Dedifferentiated amniotic fluid mesenchymal stem cell (primary cell): Measurements from ENCODE around the gene SOAT2.
"Not testable (repeated sequence)": the region's sequence is repeated elsewhere in the genome, so short reads cannot be mapped to it uniquely, and the experiment has no call there.

Source experiments
- DNase-seq: peaks from one replicate; pipeline ENCODE4 v3.0.0-alpha.2; 2016; ENCODE audit errors: extremely low spot score

Gene SOAT2

DNA sequence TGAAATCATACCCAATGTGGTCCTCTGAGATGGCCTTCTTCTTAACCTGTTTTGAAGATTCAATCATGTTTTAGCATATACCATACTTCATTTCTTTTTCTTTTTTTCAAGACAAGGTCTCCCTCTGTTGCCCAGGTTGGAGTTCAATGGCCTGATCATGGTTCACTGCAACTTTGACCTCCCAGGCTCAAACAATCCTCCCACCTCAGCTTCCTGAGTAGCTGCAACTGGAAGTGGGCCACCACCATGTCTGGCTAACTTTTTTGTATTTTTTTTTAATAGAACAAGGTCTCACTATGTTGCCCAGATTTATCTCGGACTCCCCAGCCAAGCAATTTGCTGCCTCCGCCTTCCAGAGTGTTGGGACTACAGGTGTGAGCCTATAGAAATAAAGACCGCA is 30.4 kb downstream of the SOAT2 start:
- DNase-seq: no peak

DNA sequence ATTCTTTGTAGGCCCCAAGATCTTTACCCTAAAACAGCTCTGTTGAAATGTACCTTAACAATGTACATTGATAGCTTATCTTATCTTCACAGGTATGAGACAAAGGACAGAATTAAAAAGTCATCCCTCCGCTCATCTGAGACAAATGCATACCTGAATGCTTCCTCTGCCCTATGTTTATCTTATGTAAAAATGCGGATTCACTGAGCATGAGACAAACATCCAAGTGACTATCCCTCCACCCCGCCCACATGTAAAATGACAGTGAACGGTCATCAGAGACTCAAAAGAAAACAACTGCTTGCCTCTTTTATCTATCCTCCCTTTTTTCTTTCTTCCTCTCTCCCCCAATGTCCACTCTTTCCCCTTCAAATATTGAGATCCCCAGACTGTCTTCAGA is 40.1 kb downstream of the SOAT2 start:
- no peak for DNase-seq

DNA sequence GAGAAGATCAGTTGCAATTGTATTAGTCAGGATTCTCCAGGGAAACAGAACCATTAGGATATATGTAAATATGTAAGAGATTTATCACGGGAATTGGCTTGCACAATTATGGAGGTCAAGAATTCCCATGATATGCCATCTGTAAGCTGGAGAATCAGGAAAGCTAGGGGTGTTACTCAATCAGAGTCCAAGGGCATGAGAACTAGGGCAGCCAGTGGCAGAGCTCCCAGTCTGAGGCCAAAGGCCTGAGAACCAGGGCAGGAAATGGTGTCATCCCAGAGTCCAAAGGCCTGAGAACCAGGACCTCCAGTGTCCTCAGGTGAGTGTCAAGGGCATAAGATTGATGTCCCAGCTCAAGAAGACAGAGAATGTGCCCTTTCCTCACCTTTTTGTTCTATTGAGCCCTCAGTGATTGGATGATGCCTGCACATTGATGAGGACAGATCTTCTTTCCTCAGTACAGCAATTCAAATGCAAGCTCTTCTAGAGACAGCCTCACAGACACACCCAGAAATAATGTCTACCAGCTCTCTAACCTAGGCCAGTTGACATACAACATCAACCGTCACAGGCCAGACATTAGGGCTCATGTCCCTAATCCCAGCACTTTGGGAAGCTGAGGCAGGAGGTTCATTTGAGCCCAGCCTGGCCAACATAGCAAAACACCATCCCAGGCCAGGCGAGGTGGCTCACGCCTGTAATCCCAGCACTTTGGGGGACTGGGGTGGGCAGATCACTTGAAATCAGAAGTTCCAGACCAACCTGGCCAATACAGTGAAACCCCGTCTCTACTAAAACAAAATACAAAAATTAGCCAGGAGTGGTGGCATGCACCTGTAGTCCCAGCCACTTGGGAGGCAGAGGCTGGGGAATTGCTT is 42.3 kb downstream of the SOAT2 start:
- no peak for DNase-seq

DNA sequence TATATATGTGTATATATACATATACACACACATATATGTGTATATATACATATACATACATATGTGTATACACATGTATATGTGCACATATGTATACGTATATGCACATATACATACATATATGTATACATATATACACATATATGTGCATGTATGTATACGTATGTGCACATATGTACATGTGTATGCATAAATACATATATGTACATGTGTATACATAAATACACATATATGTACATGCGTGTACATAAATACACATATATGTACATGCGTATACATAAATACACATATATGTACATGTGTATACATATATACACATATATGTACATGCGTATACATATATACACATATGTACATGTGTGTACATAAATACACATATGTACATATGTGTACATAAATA is 43.9 kb downstream of the SOAT2 start:
- DNase-seq: no peak

DNA sequence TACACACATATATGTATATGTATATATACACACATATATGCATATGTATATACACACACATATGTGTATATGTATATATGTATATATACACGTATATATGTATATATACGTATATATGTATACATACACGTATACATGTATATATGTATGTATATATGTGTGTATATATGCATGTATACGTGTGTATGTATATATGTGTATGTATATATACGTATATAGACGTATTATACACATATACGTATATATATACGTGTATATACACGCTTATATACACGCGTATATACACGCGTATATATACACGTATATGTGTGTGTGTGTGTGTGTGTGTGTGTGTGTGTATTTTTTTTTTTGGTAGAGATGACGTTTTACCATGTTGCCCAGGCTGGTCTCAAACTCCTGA is 44.4 kb downstream of the SOAT2 start:
- DNase-seq: no peak

DNA sequence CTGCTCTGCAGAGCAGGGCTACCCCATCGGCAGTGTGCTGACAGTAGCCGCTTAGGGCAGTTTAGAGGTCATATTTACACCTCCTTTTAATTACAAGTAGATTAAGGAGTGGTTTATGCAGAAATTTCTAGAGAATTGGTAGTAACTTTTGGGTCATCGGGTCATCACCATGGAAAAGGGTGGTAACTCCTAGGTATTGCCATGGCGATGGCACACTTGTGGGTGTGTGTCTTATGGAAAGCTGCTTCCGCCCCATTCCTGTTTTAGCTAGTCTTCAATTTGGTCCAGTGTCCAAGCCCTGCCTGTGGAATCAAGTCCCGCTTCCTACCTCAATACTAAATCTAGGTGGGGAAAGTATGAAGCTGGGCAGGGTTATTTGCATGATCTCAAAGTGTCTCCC is 47.8 kb downstream of the SOAT2 start:
- no peak for DNase-seq

DNA sequence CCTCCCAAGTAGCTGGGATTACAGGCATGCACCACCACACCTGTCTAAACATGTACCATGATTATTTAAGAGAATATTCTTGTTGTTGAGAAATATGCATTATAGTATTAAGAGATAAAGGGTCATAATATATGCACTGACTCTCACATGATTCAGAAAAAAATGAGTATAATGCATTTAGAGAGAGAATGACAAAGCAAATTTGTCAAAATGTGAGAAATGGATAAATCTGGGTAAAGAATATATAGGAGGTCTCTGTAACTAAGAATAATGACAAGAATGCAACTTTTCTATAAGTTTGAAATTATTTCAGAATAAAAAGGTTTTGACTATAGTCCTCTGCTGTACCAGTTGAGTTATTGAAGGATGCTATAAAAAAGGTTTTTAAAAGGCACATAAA is 49.1 kb downstream of the SOAT2 start:
- DNase-seq: no peak

DNA sequence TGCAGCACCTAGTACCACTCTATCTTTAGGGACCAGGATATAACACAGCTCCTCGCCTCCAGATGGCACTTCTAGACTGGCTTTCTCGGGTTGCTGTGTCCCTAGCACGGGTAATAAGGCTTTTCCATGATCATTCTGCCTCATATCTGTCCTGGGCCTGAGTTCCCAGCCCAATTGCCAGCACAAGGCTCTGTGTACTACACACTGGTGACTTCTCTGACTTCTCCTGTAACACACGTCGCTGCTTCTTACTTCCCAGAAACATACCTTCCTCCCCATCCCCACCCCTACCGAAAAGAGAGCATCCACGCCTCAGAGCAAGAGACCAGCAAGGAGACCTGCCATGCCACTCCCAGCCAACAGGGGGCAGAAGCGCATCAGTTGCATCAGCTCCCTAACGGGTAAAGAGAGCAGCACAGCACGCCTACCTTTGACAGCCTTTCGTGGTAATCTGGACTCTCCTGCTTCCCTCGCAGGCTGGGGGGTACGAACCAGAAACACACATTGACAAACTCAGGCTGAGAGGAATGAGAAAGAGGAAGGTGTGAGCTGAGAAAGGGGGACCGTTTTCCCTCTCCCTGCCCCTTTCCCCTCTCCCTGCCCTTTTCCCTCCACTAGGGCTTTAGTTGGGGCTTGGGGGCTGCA is 56.0 kb downstream of the SOAT2 start:
- DNase-seq: peak; percentile 46

DNA sequence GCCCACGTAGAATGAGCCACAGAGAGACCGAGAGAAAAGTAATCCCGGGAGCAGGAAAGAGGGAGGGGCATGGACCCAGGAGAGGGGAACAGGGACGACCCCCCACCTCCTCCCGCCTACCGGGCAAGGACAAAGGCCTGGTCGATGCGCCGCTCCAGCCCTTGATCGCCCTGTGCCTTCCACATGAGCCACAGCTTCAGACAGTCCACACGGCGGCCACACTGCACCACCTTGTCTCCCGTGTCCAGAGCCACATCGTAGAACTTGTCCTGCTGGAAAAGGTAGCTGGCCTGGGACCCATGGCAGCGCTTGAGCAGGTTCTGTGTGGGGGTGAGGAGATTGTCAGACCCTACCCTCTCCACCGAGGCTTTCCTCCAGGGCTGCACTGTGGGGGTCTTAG is 56.7 kb downstream of the SOAT2 start:
- DNase-seq: no peak

DNA sequence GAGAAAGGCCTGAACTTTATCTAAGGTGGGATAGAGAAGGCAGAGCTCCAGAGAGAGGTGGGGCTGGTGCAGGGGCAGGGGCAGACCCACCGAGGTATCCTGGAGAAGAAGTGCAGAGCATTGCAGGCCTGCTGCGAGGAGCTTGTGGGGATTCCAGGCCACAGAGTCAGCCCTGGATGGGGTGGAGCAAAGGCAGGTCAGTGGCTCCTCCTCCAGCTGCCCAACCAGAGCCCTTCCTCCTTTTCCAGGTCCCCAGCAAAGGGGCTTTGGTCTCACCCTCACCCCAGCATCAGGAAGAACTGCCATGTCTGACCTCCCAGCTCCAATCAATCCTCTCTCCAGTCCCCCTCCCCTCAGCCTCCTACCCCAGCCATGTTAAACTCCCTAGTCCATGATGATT is 57.4 kb downstream of the SOAT2 start:
- no peak for DNase-seq

DNA sequence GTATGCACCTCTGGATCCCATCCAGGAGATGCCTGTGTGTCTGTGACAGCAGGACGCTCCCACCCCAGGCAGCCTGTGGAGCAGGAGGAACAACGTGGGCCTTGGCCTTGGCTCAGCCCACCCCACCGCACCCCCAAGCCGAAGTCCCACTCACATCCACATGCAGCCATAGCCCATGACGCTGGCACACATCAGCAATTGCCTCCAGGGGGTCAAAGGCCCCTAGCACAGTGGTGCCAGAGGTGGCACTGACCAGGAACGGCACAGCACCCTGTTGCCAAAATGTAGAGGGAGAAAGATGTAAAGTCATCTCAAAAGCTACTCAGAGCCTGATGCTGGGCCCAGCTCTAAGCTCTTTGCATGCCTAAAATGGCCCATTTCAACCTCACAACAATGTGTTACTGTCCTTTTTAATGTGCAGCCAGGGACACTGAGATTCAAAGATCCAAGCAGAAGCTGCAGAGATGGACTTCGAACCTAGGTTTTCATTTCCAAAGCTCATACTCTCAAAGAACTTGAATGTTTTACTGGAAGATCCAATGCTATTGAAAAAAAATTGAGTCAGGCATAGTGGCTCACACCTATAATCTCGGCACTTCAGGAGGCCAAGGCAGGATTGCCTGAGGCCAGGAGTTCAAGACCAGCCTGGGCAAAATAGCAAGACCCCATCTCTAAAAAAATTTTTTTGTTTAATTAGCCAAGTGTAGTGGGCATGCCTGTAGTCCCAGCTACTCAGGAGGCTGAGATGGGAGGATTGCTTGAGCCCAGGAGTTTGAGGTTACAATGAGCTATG is 58.0 kb downstream of the SOAT2 start:
- no peak for DNase-seq

DNA sequence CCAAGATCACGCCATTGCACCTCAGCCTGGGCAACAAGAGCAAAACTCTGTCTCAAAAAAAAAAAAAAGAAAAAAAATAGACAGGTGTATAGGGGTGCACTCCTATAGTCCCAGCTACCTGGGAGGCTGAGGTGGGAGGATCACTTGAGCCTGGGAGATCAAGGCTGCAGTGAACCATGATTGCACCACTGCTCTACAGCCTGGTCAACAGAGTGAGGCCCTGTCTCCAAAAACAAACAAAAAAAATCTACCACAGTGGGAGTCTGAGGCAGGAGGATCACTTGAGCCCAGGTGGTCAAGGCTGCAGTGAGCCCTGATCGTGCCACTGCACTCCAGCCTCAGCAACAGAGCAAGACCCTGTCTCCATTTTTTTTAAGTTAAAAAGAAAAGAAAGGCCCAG is 59.7 kb downstream of the SOAT2 start:
- not testable (repeated sequence) for DNase-seq

DNA sequence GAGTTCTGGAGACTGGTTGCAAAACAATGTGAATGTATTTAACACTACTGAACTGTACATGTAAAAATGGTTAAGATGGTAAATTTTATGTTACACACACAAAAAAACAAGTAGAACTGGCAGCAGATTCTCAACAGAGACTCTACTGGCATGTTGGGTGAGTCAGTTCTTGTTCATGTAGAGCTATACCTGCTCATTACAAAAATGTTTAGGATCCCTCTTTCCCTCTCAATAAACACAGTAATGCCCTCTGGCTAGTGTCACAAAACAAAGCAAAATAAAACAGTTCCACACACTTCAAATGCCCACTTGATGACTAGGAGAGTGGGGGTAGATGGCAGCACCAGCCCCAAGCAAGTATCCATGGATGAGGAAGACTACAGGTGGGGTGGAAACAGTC is 63.6 kb downstream of the SOAT2 start:
- DNase-seq: no peak

DNA sequence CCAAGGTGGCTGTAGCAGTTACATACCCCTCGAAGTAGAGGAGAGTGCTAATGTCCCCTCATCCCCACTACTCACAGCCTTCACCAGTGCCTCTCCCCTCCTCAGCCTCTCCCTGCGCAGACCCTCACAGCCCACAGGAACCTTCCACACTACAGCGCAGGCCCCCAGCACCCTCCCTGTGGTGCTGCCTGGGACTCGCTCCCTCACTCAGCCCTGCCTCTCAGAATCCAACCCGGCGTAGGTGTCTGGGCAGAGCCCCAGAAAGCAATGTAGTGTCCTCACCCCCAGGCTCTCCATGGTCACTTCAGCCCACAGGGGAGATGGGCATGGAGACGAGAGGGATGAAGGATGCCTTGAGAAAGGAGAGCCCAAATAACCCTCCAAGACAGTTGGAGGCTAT is 66.4 kb downstream of the SOAT2 start:
- no peak for DNase-seq

DNA sequence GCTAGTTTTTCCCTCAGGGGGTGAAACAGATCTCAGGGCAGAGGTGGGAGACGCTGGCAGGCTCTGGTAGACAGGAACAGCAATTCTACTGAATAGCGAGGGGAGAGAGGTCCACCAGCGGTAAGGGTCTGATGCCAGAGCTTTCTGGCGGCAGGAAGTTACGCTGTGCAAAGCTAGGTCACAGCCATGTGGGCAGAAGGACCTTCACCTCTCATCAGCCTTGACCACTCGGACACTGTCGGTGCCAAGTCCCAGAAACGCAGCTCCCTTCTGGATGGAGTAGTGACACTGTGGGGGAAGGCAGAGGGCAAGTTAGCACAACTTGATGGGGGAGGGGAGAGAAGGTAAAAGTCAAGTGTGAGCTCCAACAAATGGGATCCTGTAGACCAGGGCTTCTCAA is 66.9 kb downstream of the SOAT2 start:
- DNase-seq: no peak

DNA sequence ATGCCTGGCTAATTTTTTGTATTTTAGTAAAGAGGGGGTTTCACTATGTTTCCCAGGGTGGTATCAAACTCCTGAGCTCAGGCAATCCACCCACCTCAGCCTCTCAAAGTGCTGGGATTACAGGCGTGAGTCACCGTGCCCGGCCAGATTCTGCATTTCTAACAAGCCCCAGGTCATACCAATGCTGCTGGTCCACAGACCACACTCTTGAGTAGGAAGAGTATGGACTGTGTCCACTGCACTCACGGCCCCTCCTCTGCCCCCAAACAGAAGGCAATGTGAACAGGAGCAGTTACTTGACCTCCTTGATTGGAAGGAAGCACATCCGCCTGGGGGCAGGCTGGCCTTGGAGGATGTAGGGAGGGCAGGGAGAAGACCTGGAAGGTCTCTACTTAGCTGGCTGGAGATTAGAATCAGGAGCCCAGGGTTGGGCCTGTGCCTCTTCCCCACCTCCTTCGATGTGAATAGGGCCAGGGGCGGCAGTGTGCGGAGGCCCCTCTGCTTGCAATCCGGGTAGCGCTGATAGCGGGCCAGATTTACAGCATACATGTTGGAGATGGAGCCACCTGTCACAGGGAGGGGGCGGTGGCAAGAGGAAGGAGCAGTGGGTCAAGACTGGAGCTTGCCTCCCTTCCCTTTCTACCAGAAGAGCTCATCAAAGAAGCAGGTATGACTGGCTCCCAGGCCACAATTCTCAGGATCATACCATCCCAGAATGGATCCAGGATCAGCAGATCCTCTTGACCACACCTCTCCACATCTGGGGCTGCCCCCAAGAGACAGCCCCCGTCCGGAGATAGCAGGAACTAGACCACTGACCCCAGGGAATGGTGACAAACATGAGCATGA is 67.8 kb downstream of the SOAT2 start:
- DNase-seq: no peak

DNA sequence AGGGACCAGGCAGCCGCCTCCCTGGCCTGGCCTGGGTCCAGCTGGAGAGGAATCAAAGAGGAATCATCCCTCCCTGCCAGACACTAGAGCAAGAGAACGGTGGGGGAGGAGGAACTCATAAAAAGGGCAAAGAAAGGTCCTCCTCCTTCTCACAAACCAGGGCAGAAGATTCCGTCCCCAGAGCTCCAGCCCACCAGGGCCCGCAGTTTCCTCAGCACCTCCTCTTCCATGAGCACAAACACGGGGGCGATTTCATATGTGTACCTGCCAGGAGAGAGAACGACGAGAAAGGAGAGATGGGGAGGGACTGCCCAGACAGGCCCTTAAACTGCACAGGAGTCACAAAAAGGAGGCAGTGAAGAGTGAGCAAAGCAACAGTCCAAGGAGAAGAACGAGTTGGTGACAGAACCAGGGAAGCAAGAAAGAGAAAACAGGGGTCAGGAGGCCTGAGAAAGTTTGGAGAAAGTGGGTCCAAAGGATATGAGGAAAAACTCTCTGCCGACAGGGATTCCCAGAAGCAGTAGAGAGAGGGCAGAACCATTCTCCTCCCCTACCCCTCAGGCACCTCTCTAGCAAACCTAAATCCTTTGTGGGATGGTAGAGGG is 68.5 kb downstream of the SOAT2 start:
- no peak for DNase-seq

DNA sequence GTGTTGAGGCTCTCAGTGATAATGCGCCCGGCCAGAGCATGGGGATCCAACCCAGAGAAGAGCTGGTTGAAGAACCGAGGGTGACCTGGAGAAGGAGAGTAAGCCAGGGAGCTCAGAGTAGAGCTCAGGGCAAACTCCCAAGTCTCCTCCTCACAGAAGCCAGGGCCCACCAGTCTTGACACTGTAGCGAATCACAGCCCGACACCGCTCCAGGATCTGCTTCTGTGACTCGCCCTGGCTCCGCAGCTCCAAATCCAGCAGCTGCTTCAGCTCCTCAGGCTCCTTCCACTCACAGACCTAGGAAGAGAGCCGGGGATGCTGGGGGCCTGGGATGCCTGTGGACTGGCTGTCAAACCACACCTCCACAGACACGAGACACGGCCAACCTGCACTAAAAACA is 69.1 kb downstream of the SOAT2 start:
- no peak for DNase-seq

DNA sequence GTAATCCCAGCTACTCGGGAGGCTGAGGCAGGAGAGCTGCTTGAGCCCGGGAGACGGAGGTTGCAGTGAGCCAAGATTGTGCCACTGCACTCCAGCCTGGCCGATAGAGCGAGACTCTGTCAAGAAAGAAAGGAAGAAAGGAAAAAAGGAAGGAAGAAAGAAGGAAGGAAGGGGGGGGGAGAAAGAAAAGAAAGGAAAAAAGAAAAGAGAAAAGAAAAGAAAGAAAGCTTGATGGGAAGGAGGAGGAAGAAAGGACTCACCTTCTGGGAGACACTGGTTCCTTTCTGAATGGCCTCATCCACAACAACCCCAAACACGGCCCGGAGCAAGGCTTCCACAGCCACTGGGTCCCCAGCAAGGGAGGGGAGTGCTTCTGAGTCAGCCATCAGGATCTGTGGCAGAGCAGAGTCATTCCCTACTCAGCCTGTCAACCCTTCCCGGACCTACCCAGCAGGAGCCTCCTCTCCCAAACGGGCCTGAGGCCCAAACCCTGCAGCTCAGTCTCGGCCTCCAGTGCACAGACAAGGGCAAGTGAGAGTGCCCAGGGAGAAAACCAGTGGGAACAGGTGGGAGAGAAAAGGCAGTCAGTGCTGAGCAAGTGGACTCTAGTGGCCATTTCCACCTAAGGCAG is 69.9 kb downstream of the SOAT2 start:
- peak; percentile 23 for DNase-seq
